ENCODE results near the gene ARR3. TPM values are rescaled to one million over a fixed set of nuclear protein-coding genes. Genes with fewer than 3 reads are reported as not detected.
"Not testable (repeated sequence)": the region's sequence is repeated elsewhere in the genome, so short reads cannot be mapped to it uniquely, and the experiment has no call there.

The ARR3 gene
- total RNA-seq: not detected

- Mint-ChIP-seq H3K36me3 (no peaks in the 10 kb centered on the region), H3K9me3 (no peaks in the 10 kb centered on the region), H3K27ac (no peak within 1 kb of the TSS)
- DNase-seq (ENCODE audit: low spot score in 2 of 2): no peak
- ATAC-seq: no peak
These were observed at the start of gene ARR3 for GRCh38 chrX:70268034-70268433. Gene ARR3, plus strand, starts transcription at chrX:70268334. Its CDS starts 1,052 bp downstream, at chrX:70269386.

- no peak for DNase-seq (ENCODE audit: low spot score in 2 of 2)
- no peak overlapping the region for H3K27ac Mint-ChIP-seq
These were observed 48.0 kb upstream of the ARR3 start for GRCh38 chrX:70219938-70220764.

GRCh38 chrX:70226048-70226447, 42.1 kb upstream of the ARR3 start:
- H3K9me3 Mint-ChIP-seq: no peaks in the 10 kb centered on the region
- H3K27ac Mint-ChIP-seq: no peak overlapping the region
- no peak for ATAC-seq

More at GRCh38 chrX:70219938-70220764, 48.0 kb upstream of the ARR3 start:
- H3K36me3 Mint-ChIP-seq: no peaks in the 10 kb centered on the region
- H3K9me3 Mint-ChIP-seq: no peaks in the 10 kb centered on the region
- no peak for ATAC-seq

DNA sequence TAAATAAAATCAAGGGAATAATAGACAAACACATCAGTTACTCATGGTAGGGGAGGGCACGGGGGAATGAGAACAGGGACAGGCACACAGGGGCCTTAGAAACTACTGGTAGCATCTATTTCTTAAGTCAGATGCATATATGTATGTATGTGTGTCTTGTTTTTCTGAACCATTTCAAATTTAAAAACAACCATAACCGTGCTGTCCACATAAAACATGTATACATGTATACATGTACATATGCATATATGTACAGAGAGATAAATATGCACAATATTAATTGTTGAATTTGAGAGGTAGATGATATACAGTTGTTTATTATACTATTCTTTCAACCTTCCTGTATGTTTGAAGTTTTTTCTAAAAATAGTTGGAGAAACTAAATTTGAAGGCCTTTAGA, 41.4 kb upstream of the ARR3 start:
- Mint-ChIP-seq H3K9me3 (no peaks in the 10 kb centered on the region), H3K36me3 (no peaks in the 10 kb centered on the region), H3K27ac (no peak overlapping the region)
- no peak for DNase-seq (ENCODE audit: low spot score in 2 of 2)
- ATAC-seq: no peak

More at GRCh38 chrX:70226048-70226447, 42.1 kb upstream of the ARR3 start:
- H3K36me3 Mint-ChIP-seq: no peaks in the 10 kb centered on the region
- no peak for DNase-seq (ENCODE audit: low spot score in 2 of 2)

DNA sequence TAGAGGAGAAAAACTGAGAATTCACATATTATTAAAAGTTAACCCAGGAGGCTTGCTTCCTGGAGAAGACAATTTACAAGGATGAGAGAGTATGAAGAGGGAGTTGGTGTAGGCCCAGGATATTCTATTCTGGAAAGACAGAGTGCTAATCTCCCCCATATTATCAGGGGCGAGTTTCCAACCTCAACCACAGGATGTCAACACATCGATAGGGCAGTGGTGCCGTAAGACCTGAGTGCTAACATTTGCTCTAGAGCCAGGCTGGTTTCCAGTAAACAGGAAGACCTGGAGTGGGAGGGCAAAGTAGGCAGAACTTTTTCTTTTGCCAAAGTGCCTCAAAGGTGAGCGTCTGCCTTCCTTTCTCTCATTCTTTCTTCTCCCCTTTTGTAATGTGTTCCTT, 36.5 kb upstream of the ARR3 start:
- Mint-ChIP-seq H3K27ac (no peak overlapping the region), H3K36me3 (no peaks in the 10 kb centered on the region), H3K9me3 (no peaks in the 10 kb centered on the region)
- DNase-seq (ENCODE audit: low spot score in 2 of 2): no peak
- ATAC-seq: no peak

DNA sequence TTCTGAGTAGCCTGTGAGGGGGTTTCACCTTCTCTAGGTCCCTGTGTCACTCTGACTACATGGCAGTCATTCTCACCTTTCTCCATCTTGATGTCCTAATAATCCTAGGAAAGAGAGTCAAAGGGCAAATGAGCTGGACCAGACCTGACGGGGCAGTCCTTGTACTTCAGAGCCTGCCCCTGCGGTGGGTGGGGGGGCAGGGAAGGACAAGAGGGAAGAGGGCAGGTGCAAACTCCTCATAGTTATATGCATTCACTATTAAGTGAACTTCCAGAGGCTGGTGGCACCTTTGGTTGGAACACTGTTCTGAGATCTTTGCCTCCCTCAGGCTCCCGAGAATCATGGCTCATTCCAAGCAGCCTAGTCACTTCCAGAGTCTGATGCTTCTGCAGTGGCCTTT, 33.8 kb upstream of the ARR3 start, which contains the start of gene AWAT1:
TSS of gene AWAT1 (plus strand) at position 301 of the 400 bp plus-strand sequence. CDS start at position 342, 41 bp downstream.
- peak in 1 of 2 donors; percentile 14 for ATAC-seq
- Mint-ChIP-seq H3K36me3 (no peaks in the 10 kb centered on the region), H3K27ac (no peak within 1 kb of the TSS), H3K9me3 (no peaks in the 10 kb centered on the region)
- no peak for DNase-seq (ENCODE audit: low spot score in 2 of 2)

DNA sequence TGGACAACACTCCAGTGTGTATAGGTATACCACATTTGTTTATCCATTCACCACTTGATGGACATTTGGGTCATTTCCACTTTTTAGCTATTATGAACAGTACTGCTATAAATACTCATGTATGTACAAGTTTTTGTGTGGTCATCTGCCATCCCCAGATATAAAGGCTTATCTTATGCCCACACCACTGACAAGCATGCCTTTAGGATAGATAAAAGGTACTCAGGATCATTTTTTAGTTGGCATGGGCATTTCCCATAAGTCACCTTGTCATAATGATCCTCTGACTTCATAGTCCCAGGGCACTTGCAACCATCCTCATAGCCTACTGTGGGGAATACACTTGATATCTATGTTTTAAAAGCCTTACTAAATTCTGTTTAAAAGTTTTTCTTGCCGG, 27.4 kb upstream of the ARR3 start:
- Mint-ChIP-seq H3K9me3 (no peaks in the 10 kb centered on the region), H3K36me3 (no peaks in the 10 kb centered on the region), H3K27ac (no peak overlapping the region)
- DNase-seq (ENCODE audit: low spot score in 2 of 2): no peak
- no peak for ATAC-seq

DNA sequence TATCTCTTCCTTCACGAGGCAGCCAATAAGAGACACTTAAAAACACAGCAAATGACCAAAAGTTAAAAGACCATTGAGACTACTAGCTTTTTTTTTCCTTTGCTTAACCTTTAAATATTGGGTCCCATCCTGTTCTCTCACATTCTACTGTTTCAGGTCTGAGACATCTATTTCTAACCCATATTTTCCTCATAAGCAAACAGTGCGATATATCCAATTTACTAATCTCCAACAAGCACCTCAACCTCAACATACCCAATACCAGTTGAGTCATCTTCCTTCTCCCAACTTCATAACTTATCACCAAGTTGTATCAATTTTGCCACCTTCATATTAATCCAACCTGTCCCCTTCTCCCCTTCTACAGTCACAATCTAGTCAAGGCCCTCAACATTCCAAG, 26.6 kb upstream of the ARR3 start:
- no peak for DNase-seq (ENCODE audit: low spot score in 2 of 2)
- H3K9me3 Mint-ChIP-seq: no peaks in the 10 kb centered on the region
- peak; percentile 48 to 72 for ATAC-seq
- no peak overlapping the region for H3K27ac Mint-ChIP-seq
- H3K36me3 Mint-ChIP-seq: no peaks in the 10 kb centered on the region

DNA sequence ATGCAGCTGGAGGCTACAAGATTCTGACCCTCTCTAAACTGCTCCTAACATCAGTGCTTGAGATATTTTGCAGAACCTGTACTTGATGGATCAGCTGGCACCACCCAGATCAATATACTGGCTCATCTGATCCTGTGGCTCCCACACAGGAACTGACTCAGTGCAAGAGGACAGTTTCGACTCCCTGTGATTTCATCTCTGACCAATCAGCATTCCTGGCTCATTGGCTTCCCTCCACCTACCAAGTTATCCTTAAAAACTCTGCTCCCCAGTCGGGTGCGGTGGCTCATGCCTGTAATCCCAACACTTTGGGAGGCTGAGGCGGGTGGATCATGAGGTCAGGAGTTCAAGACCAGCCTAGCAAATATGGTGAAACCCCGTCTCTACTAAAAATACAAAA, 24.5 kb upstream of the ARR3 start:
- peak in 1 of 2 donors; percentile 33 for ATAC-seq
- H3K36me3 Mint-ChIP-seq; H3K9me3 Mint-ChIP-seq; DNase-seq (ENCODE audit: low spot score in 2 of 2); H3K27ac Mint-ChIP-seq: not testable (repeated sequence)

DNA sequence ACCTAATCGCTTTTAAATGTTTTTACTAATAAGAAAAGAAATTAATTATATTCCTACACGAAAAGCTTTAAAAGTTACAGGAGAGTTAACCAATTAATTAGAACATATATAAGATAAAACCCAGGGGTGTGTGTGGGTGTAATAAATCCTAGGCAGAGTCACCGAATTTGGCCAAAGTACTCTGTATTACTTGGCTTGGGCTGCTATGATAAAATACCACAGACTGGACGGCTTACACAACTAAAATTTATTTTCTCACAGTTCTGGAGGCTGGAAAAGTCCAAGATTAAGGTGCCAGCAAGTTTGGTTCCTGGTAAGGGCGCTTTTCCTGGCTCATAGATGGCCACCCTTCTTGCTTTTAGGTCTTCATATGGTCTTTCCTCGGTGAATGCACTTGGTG, 23.3 kb upstream of the ARR3 start:
- DNase-seq (ENCODE audit: low spot score in 2 of 2) (no peak), ATAC-seq (no peak)
- Mint-ChIP-seq H3K27ac (no peak overlapping the region), H3K36me3 (no peaks in the 10 kb centered on the region), H3K9me3 (no peaks in the 10 kb centered on the region)

GRCh38 chrX:70247252-70247651, 20.9 kb upstream of the ARR3 start:
- Mint-ChIP-seq H3K27ac (no peak overlapping the region), H3K9me3 (no peaks in the 10 kb centered on the region), H3K36me3 (no peaks in the 10 kb centered on the region)
- DNase-seq (ENCODE audit: low spot score in 2 of 2): no peak
- ATAC-seq: no peak

DNA sequence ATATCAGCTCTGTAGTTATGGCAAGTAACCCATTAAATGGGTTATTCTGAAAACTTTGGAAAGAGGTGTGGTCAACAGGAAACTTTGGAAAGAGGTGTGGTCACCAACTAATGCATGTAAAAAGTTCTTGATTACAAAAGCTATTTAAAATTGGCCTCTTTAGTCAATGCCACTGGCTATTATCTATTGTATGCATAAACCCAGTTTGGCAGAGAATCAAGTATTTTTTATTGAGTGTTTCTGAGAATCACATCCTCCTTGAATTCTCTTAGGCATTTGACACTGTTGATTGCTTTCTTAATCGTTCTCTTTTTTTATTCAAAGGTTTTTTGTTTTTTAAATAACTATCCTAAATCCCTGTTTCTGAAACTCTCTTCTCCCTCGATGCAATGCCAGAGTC, 15.6 kb upstream of the ARR3 start:
- peaks cover 6 to 13% of the 10 kb centered on the region in 2 donors for H3K9me3 Mint-ChIP-seq
- H3K27ac Mint-ChIP-seq: peak overlapping the region in 1 of 2 donors; percentile 89
- DNase-seq (ENCODE audit: low spot score in 2 of 2): no peak
- no peak for ATAC-seq
- peaks cover 13 to 17% of the 10 kb centered on the region in 2 donors for H3K36me3 Mint-ChIP-seq

- DNase-seq (ENCODE audit: low spot score in 2 of 2) (peak in 1 of 2 donors; percentile 3), ATAC-seq (peak; percentile 88 to 94)
- peaks cover 13 to 17% of the 10 kb centered on the region in 2 donors for H3K36me3 Mint-ChIP-seq
- H3K27ac Mint-ChIP-seq: peak overlapping the region; percentile 89 to 96
- peaks cover 6 to 13% of the 10 kb centered on the region in 2 donors for H3K9me3 Mint-ChIP-seq
These were observed 14.6 kb upstream of the ARR3 start for GRCh38 chrX:70253377-70254062.

- ATAC-seq (peak; percentile 32 to 56), DNase-seq (ENCODE audit: low spot score in 2 of 2) (no peak)
These were observed 14.1 kb upstream of the ARR3 start for GRCh38 chrX:70254063-70254400.

GRCh38 chrX:70254909-70255308, 13.2 kb upstream of the ARR3 start:
- H3K36me3 Mint-ChIP-seq: peaks cover 13 to 24% of the 10 kb centered on the region in 2 donors
- peaks cover 6 to 13% of the 10 kb centered on the region in 2 donors for H3K9me3 Mint-ChIP-seq
- H3K27ac Mint-ChIP-seq: peak overlapping the region in 1 of 2 donors; percentile 89
- DNase-seq (ENCODE audit: low spot score in 2 of 2) (no peak), ATAC-seq (no peak)

More at GRCh38 chrX:70254063-70254400, 14.1 kb upstream of the ARR3 start:
- Mint-ChIP-seq H3K27ac (peak overlapping the region; percentile 89 to 96), H3K9me3 (peaks cover 6 to 13% of the 10 kb centered on the region in 2 donors), H3K36me3 (peaks cover 13 to 22% of the 10 kb centered on the region in 2 donors)

- no peak overlapping the region for H3K27ac Mint-ChIP-seq
- no peak for DNase-seq (ENCODE audit: low spot score in 2 of 2)
- H3K9me3 Mint-ChIP-seq: peaks cover 6 to 13% of the 10 kb centered on the region in 2 donors
- H3K36me3 Mint-ChIP-seq: peaks cover 13 to 24% of the 10 kb centered on the region in 2 donors
- no peak for ATAC-seq
These were observed 12.7 kb upstream of the ARR3 start for GRCh38 chrX:70255452-70255851.

Data from activated naive CD4-positive, alpha-beta T cell treated with anti-CD3 and anti-CD28 coated beads, Interleukin-2, amount 50 U/mL, for 72 hours (primary cell).